HepG2 (cell line): ENCODE data around the gene PIGL. TPM values are rescaled to one million over a fixed set of nuclear protein-coding genes. Genes with fewer than 3 reads are reported as not detected.

ENCODE experiments used
- ARID5B ChIP-seq: IDR thresholded peaks from 2 replicates; pipeline ENCODE4 v1.4.0; 2020; ENCODE audit warnings: mild to moderate bottlenecking, missing genetic modification reagents
- HOMEZ ChIP-seq: IDR thresholded peaks from 2 replicates; pipeline ENCODE4 v1.6.1; 2016; ENCODE audit warnings: low read depth
- IKZF4 ChIP-seq: sonication (generic); formaldehyde crosslinking; IDR thresholded peaks from 2 replicates; pipeline ENCODE4 v1.5.1; 2020; ENCODE audit warnings: borderline replicate concordance, mild to moderate bottlenecking, low read depth, missing genetic modification reagents; ENCODE audit errors: not compliant biosample characterization
- KAT8 ChIP-seq: IDR thresholded peaks from 2 replicates; pipeline ENCODE4 v1.6.1; 2016; ENCODE audit warnings: missing genetic modification reagents, missing compliant biosample characterization
- KLF16 ChIP-seq, 2 experiments: sonication (generic) in 1 of 2; formaldehyde crosslinking in 1 of 2; IDR thresholded peaks; 2 replicates each; pipeline versions ENCODE4 v1.6.1 to v1.8.0; 2016 to 2023; ENCODE audit warnings: missing genetic modification reagents in 2 of 2, missing compliant biosample characterization in 1 of 2
- KLF6 ChIP-seq: IDR thresholded peaks from 2 replicates; pipeline ENCODE4 v1.8.0; 2016; ENCODE audit warnings: missing biosample characterization, missing genetic modification reagents
- MED1 ChIP-seq: sonication (generic); formaldehyde crosslinking; IDR thresholded peaks from 2 replicates; pipeline ENCODE4 v1.4.0; 2020; ENCODE audit warnings: missing genetic modification reagents
- MED8 ChIP-seq: sonication (generic); formaldehyde crosslinking; IDR thresholded peaks from 2 replicates; pipeline ENCODE4 v1.8.1; 2023; ENCODE audit warnings: mild to moderate bottlenecking, missing genetic modification reagents; ENCODE audit not compliant: insufficient replicate concordance
- NR2F6 ChIP-seq, 2 experiments: IDR thresholded peaks; 2 replicates each; pipeline ENCODE4 v1.6.1; 2016; ENCODE audit warnings: antibody characterized with exemption in 1 of 2, mild to moderate bottlenecking in 1 of 2
- PHF8 ChIP-seq: sonication (generic); formaldehyde crosslinking; IDR thresholded peaks from 2 replicates; pipeline ENCODE4 v1.5.0; 2020; ENCODE audit warnings: missing genetic modification reagents
- TCF12 ChIP-seq, 2 experiments: fragments of 450-650 bp in 1 of 2; sonication (generic) in 1 of 2; formaldehyde crosslinking in 1 of 2; IDR thresholded peaks; 2 replicates each; pipeline versions ENCODE4 v1.6.1 to v1.8.0; 2017 to 2022; ENCODE audit warnings: antibody characterized with exemption in 1 of 2, mild to moderate bottlenecking in 1 of 2, missing genetic modification reagents in 1 of 2, moderate library complexity in 1 of 2
- TFE3 ChIP-seq: IDR thresholded peaks from 2 replicates; pipeline ENCODE4 v1.6.1; 2016
- THRA ChIP-seq: sonication (generic); formaldehyde crosslinking; IDR thresholded peaks from 2 replicates; pipeline ENCODE4 v1.4.0; 2020; ENCODE audit warnings: missing genetic modification reagents, borderline replicate concordance
- YEATS2 ChIP-seq: sonication (generic); formaldehyde crosslinking; IDR thresholded peaks from 2 replicates; pipeline ENCODE4 v1.4.0; 2020; ENCODE audit warnings: missing genetic modification reagents, borderline replicate concordance
- ZBTB20 ChIP-seq: sonication (generic); formaldehyde crosslinking; IDR thresholded peaks from 2 replicates; pipeline ENCODE4 v1.8.1; 2023; ENCODE audit warnings: missing genetic modification reagents, low read depth, mild to moderate bottlenecking, borderline replicate concordance
- ZFP62 ChIP-seq: sonication (generic); formaldehyde crosslinking; IDR thresholded peaks from 2 replicates; pipeline ENCODE4 v1.4.0; 2020; ENCODE audit warnings: missing genetic modification reagents
- ZNF431 ChIP-seq: sonication (generic); formaldehyde crosslinking; IDR thresholded peaks from 2 replicates; pipeline ENCODE4 v1.9.0; 2022; ENCODE audit warnings: missing genetic modification reagents, low read depth, mild to moderate bottlenecking, borderline replicate concordance
- ZNF446 ChIP-seq: sonication (generic); formaldehyde crosslinking; IDR thresholded peaks from 2 replicates; pipeline ENCODE4 v1.5.0; 2020; ENCODE audit warnings: mild to moderate bottlenecking, missing genetic modification reagents
- ZNF589 ChIP-seq: sonication (generic); formaldehyde crosslinking; conservative IDR thresholded peaks from 2 replicates; pipeline ENCODE4 v1.8.0; 2022; ENCODE audit warnings: mild to moderate bottlenecking, moderate library complexity, missing genetic modification reagents
- ZNF605 ChIP-seq: sonication (generic); formaldehyde crosslinking; IDR thresholded peaks from 2 replicates; pipeline ENCODE4 v1.8.0; 2022; ENCODE audit warnings: mild to moderate bottlenecking, missing genetic modification reagents
- ZNF766 ChIP-seq: sonication (generic); formaldehyde crosslinking; IDR thresholded peaks from 2 replicates; pipeline ENCODE4 v1.5.0; 2020; ENCODE audit warnings: missing genetic modification reagents, borderline replicate concordance
- ZSCAN9 ChIP-seq: IDR thresholded peaks from 2 replicates; pipeline ENCODE4 v1.6.1; 2016; ENCODE audit warnings: borderline replicate concordance
- polyA plus RNA-seq, 8 experiments: library from polyadenylated mRNA; depleted of rRNA in 3 of 8; stranded (reverse) in 7 of 8; unstranded in 1 of 8; fragments of >200 nt; fragmentation: Illumina TruSeq in 4 of 8; extraction: Trizol in 4 of 8; gene quantifications; 2 replicates each; pipeline versions ENCODE4 v1.2.1 to v1.2.3, GENCODE V29; 2011 to 2016; ENCODE audit warnings: low read depth in 4 of 8, missing spikeins in 1 of 8, mixed read lengths in 1 of 8; ENCODE audit not compliant: insufficient read depth in 1 of 8
- total RNA-seq, 5 experiments: library from RNA; depleted of rRNA; stranded (reverse); fragments of >200 nt; fragmentation: Illumina TruSeq; extraction: Trizol; gene quantifications; 2 replicates each; pipeline ENCODE4 v1.2.3, GENCODE V29; 2016; ENCODE audit warnings: low read depth in 1 of 5

PIGL gene
- total and polyA plus RNA-seq, 2 of the 13 experiments (the other 11 are each of a cell fraction or from before 2014, with no cell fraction given): 28.5 to 63.8 TPM

- TF ChIP-seq TFE3 (CRISPR knock-in tag) (peak; percentile 35; the same call in 1 of the 2 replicates), TCF12 (IDR thresholded peaks at IDR 0.05) (no peak), TCF12 (CRISPR knock-in tag; IDR thresholded peaks at IDR 0.05) (no peak), KAT8 (0 out of 2 replicates have a peak, but pooled peaks have one; percentile 27), IKZF4 (CRISPR knock-in tag) (no peak), MED8 (no peak), HOMEZ (peak; percentile 66; the same call in 1 of the 2 replicates), ZNF589 (no peak), ZBTB20 (CRISPR knock-in tag) (0 out of 2 replicates have a peak, but pooled peaks have one; percentile 16), ZNF766 (CRISPR knock-in tag) (no peak), ZNF446 (no peak), ZNF605 (CRISPR knock-in tag) (no peak), YEATS2 (CRISPR knock-in tag) (peak; percentile 35; the same call in 1 of the 2 replicates), THRA (CRISPR knock-in tag) (no peak), ZNF431 (CRISPR knock-in tag) (no peak), ZSCAN9 (CRISPR knock-in tag) (peak; percentile 32; the same call in 1 of the 2 replicates), KLF16 (CRISPR knock-in tag; IDR thresholded peaks at IDR 0.05) (peak in 1 of 2 experiments; percentile 36; a peak in 1 of 4 replicates), ARID5B (peak; percentile 89), KLF6 (CRISPR knock-in tag) (peak; percentile 68; the same call in 1 of the 2 replicates), PHF8 (CRISPR knock-in tag) (no peak), MED1 (CRISPR knock-in tag) (peak; percentile 53; the same call in 1 of the 2 replicates), NR2F6 (IDR thresholded peaks at IDR 0.05) (no peak), NR2F6 (CRISPR knock-in tag; IDR thresholded peaks at IDR 0.05) (peak; percentile 46; the same call in 1 of the 2 replicates), ZFP62 (CRISPR knock-in tag) (no peak)
Observed at GRCh38 chr17:16250635-16251034, 33.6 kb downstream of the PIGL start (continued).
